ENCODE measurements around the gene PCF11.

Gene PCF11

GRCh38 chr11:83152264-83152663, 4.7 kb upstream of the PCF11 start:
- DNase-seq, result peak; percentile 62

GRCh38 chr11:83153764-83154163, 3.2 kb upstream of the PCF11 start:
- no peak for DNase-seq

GRCh38 chr11:83156144-83156995, 561 bp upstream of the PCF11 start:
- DNase-seq, result peak; percentile 100

GRCh38 chr11:83157594-83158356, 844 bp downstream of the PCF11 start:
- peak; percentile 87 for DNase-seq

- no peak for DNase-seq
These were observed 1.4 kb downstream of the PCF11 start for GRCh38 chr11:83158357-83158786.

- no peak for DNase-seq
These were observed 2.3 kb downstream of the PCF11 start for GRCh38 chr11:83158965-83159901.

- DNase-seq, result peak; percentile 34
These were observed 3.3 kb downstream of the PCF11 start for GRCh38 chr11:83159902-83160865.

- DNase-seq, result no peak
These were observed 4.8 kb downstream of the PCF11 start for GRCh38 chr11:83161610-83162199.

- peak; percentile 44 for DNase-seq
These were observed 5.4 kb downstream of the PCF11 start for GRCh38 chr11:83162377-83162776.

GRCh38 chr11:83166193-83166866, 9.4 kb downstream of the PCF11 start:
- peak; percentile 37 for DNase-seq

GRCh38 chr11:83168756-83169155, 11.8 kb downstream of the PCF11 start:
- DNase-seq, result no peak

- no peak for DNase-seq
These were observed 13.9 kb downstream of the PCF11 start for GRCh38 chr11:83170865-83171264.

- DNase-seq, result no peak
These were observed 15.6 kb downstream of the PCF11 start for GRCh38 chr11:83172551-83172950.

GRCh38 chr11:83174008-83174407, 17.1 kb downstream of the PCF11 start:
- no peak for DNase-seq

GRCh38 chr11:83175815-83176214, 18.9 kb downstream of the PCF11 start:
- no peak for DNase-seq

- no peak for DNase-seq
These were observed 24.9 kb downstream of the PCF11 start for GRCh38 chr11:83181815-83182214.

GRCh38 chr11:83185767-83186166, 28.8 kb downstream of the PCF11 start:
- DNase-seq, result no peak

- no peak for DNase-seq
These were observed 30.5 kb downstream of the PCF11 start for GRCh38 chr11:83187465-83187864.

- no peak for DNase-seq
These were observed 34.6 kb downstream of the PCF11 start for GRCh38 chr11:83191491-83191890.

GRCh38 chr11:83191986-83192385, 35.1 kb downstream of the PCF11 start:
- DNase-seq, result peak; percentile 65
